GM11168 (cell line): Measurements from ENCODE around the gene GALNT18.

Source experiments
- in situ Hi-C: fragments of 300-500 bp; cut with MboI; formaldehyde crosslinking; loops from one replicate; pipeline ENCODE4 v1.12.0; 2022; ENCODE audit warnings: low sequenced_read_pairs; ENCODE audit not compliant: unreplicated experiment

The GALNT18 gene

GRCh38 chr11:11621573-11622339 lies at the start of gene GALNT18:
Gene GALNT18, minus strand, starts transcription at chr11:11622005.
- in situ Hi-C loops = no loop called here

DNA sequence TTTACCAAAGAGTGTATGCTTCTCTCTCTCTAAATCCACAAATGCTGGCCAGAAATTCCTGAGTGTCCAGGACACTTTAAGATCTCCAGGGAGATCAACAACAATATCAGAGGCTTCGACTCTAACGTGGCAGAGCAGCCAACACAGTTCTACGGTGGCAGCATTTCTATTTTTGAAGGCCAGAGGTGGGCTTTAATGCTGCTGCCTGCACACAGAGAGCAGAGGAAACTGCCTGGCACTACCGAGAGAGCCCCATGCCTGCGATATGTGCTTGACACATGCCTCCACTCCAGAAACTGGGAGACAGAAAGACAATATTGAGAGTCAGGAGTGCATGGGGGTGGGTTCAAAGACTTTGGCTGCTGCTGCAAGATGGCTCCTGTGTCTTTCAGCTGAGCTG lies 48.8 kb upstream of the GALNT18 start:
- in situ Hi-C loops = no loop called here

DNA sequence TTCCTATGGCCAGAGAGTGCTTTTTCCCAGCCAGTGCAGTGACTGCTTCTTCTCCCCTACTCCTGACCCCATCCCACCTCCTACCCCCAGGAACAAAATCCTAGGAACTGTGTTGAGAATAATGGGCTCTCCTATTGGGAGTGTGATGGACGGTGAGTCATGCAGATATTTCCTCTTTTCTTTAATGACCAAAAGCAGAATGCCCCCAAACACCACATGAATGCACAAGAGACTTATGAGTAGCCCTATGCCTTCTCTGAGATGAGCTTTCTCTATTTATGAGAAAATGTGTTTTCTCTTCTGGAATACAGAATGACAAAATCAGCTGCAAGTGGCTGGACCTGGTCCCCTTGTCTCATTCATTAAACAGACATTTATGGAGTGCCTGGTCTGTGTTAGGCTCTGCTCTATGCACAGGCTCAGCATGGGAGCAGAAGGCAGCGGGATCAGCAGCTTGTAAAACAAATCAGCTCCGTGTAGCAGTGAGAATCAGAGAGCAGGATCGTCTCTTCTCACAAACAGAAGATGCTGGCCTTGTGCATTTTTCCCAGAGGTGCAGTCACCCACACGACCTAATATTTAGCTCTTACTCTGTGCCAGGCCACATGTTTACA lies 47.5 kb upstream of the GALNT18 start:
- in situ Hi-C loops = no loop called here

GRCh38 chr11:11668781-11669180 lies 47.0 kb upstream of the GALNT18 start:
- in situ Hi-C loops = no loop called here

DNA sequence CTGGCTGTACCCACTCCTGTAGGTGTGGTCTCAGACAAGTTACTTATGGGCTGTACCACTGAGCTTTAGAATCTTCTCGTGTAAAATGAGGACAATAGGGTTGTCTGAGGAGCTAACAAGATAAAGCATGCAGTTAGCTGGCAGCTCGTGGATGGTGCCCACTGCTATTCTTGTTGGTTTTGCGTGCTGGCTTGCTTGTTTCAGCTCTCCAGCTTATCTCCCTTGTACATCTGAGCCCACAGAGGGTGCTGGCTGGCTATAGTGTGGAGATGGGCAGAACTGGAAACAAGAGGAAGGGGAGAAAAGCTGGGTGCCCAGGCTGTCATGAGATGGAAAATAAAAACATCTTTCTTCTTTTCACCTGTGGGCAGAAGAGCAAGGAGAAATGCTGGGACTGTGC lies 46.5 kb upstream of the GALNT18 start:
- in situ Hi-C loops = no loop called here

GRCh38 chr11:11667056-11667455 lies 45.3 kb upstream of the GALNT18 start:
- in situ Hi-C loops = no loop called here

- in situ Hi-C loops = no loop called here
These were observed 43.6 kb upstream of the GALNT18 start for GRCh38 chr11:11665407-11665806.

GRCh38 chr11:11663907-11664306 lies 42.1 kb upstream of the GALNT18 start:
- in situ Hi-C loops = no loop called here

DNA sequence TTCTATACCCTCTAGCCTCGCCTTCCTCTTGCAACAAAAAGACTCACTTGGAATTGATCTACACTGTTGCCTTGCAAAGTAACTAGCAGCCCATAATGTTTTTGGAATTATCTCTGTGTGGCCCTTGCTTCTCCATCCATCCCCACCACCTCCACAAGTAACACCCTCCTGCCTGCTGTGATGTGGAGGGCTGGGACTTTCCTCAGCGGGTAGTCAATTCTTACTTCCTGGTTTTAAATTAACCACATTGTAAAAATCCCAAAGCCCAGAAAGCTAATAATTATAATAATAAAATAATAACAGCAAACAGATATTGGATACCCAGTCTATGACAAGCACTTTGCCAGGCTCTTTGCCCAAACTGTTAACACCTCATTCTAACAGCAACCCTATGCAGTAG lies 40.8 kb upstream of the GALNT18 start:
- in situ Hi-C loops = no loop called here

DNA sequence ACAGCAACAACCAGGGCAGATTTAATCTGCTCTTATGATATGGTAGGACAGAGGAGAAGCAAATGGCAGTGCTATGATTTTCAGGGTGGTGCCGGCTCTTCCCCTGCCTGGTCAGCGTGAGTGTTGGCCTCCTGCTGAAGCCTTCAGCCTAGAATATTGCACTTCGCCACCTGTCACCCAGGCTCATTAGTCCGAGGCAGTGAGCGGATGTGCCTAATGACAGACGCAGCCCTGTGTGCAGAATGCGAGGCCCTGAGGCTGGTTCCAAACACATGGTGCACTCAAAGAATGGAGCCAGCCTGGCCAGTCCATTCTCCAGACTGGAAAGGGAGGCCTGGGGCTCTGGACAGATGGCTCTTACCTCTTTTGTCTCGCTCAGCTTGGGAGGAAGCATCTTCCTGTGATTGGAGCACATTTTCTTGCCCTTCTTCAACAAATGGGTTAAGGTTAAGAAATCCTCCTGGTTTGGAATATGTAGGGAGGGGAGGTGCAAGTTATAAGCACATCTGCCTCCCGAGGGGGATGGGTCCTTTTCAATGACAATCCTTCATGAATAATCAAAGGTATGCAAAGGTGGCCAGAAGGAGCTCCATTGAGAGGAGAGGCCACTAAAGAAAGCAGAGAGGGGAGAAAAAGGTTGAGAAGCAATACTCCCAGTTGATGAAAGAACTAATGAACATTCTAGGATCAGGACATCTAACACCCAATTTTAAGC lies 39.7 kb upstream of the GALNT18 start:
- in situ Hi-C loops = no loop called here

DNA sequence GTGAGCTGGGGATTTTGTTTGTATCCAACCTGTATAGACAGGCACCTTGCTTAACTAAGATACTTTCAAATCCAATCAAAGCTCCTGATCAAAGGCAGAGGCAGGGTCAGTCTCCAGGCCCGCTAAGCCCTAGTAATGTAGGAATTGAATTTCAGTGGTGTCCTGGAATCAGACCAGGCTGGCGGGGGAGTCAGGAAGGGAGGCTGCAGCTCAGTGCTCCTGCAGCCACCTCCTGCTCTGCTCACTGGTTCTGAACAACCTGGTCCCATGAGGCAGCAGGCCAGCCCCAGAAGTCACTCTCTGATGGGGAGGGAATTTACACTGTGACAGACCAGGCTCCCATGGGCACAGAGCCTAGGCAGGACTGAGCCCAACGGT lies 38.5 kb upstream of the GALNT18 start:
- in situ Hi-C loops = no loop called here

DNA sequence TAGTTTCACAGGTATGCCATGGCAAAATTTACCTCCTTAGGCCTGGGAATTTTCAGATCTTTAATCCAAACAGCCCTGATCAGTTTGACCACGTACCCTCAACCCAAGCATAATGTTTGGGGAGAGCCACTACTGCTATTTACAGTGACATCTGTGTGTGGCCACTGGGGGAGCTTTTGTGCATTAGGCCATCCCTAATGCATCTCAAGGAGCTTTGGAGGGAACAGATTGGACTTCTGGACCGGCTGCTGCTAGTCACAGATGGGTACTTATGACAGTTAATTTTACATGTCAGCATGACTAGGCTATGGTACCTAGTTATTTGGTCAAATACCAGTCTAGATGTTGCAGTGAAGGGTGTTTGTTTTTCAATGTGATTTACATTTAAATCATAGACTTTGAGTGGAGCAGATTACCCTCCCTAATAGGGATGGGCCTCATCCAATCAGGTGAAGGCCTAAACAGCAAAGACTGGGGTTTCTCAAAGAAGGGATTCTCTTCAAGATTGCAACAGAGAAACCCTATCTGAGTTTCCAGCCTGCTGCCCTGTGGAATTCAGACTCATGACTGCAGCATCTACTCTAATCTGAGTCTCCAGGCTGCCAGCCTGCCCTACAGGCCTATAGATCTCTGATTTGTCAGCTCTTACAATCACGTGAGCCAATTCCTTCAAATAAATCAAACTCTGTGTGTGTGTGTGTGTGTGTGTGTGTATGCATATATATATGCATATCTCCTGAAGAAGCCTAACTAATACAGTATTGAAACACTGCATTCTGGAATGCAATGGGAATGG lies 38.0 kb upstream of the GALNT18 start:
- in situ Hi-C loops = no loop called here

DNA sequence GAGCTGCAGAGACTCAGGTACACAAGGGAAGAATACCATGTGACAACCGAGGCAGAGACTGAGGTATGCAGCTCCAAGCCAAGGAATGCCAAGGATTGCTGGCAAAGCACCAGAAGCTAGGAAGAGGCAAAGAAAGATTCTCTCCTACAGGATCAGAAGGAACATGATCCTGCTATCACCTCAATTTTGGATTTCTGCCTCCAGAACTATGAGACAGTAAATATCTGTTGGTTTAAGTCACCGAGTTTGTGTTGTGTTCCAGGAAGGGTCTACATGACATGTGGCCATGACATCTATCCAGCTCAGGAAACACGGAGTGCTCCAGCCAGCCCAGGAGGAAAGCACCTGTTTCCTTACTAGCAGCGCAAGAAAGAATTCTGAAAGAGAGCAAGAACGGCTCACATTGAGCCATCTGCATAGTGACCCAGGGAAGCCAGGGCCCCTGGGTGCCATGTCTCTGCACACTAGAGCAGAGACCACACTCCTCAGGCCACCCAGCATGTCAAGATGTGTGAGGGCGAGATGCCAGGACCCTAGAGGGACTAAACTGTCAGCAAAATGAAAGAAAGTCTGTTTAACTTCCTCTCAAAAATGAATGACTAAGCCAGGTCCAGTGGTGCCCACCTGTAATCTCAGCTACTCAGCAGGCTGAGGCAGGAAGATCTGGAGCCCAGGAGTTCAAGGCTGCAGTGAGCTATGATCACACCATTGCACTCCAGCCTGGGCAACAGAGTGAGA lies 35.6 kb upstream of the GALNT18 start:
- in situ Hi-C loops = no loop called here

- in situ Hi-C loops = no loop called here
These were observed 19.8 kb upstream of the GALNT18 start for GRCh38 chr11:11641581-11641980.

DNA sequence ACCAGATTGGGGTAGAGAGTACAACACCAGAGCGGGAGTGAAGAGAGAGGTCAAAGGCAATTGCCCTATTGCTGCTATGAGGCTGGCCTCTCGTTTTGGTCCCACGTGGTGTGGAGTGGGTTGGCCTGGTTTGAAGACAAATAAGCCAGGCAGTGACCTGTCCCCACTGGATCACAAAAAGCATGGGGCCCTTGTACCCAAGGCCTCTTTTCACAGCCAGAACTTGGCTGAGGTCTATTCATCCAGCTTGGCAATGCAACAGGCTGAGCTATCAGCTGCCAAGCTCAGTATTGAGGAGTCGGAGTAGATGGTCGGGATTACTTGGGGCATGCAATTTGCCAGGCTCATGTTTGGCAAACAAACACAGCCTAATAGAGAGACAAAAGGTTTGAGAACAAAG lies 19.2 kb upstream of the GALNT18 start:
- in situ Hi-C loops = no loop called here

- in situ Hi-C loops = no loop called here
These were observed 18.3 kb upstream of the GALNT18 start for GRCh38 chr11:11640152-11640551.

DNA sequence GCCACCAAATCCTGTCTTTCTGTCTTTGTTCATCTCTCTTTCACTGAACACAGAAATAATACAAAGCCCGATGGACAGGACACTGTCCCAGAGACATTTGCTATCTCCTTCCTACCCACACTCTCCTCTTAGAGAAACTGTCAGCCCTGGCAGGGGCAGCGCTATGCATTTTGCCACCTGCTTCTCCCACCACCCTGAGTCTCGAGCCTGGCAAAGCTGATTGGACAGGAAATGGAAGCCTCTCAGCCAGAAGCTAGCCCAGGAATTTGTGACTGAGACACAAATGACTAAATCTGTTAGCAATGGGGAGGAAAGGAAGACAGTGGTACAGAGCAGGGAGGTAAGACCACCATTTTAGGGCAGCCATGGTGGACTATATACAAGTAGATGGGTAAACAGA lies 14.9 kb upstream of the GALNT18 start:
- in situ Hi-C loops = no loop called here

GRCh38 chr11:11635443-11635842 lies 13.6 kb upstream of the GALNT18 start:
- in situ Hi-C loops = no loop called here

DNA sequence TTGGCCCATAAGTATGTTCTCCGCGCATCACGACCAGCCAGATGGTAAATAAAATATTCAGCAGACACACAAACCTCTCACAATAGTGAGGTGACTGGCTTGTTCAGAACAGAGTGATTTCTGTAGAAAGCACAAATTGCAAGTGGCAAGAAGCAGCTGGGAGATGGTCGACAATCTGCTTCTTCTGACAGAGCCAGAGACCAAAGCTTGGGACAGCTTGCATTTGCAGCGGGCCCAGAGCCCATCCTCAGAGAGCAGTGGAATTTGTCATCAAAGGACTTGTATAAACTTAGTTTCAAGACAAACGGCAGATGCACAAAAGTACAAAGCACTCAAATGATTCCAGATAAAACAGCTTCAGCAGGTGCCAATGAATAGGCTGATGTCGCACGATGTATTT lies 7.6 kb upstream of the GALNT18 start:
- in situ Hi-C loops = no loop called here

- in situ Hi-C loops = no loop called here
These were observed 6.8 kb upstream of the GALNT18 start for GRCh38 chr11:11628651-11629050.
